A549 (cell line): ENCODE data around the gene CCSER1. TPM values are rescaled to one million over a fixed set of nuclear protein-coding genes. Genes with fewer than 3 reads are reported as not detected.

Experiments used
- ATAC-seq, 2 experiments: fragments of 200-7000 bp in 1 of 2; fragments of >200 bp in 1 of 2; cut with Nextera tagmentation in 1 of 2; cut with Tn5 transposase in 1 of 2; 3 replicates each; pipeline versions ENCODE4 v1.8.0 to v1.9.1; 2018 to 2020; ENCODE audit warnings: mild to moderate bottlenecking in 1 of 2, moderate library complexity in 1 of 2
- CTCF ChIA-PET: fragments of 300-600 bp; sonication (Branson Sonifier 250); formaldehyde crosslinking; extraction: SDS; loops from one replicate; lab custom pipeline; 2021; ENCODE audit warnings: antibody characterized with exemption, inconsistent platforms; lab: Yijun Ruan, JAX
- POLR2A ChIA-PET: fragments of 350-600 bp; formaldehyde crosslinking; extraction: SDS; loops from one replicate; lab custom pipeline; 2021; ENCODE audit warnings: antibody characterized with exemption, inconsistent platforms; lab: Yijun Ruan, JAX
- DNase-seq, 2 experiments: peaks; one replicate each; pipeline versions ENCODE4 v3.0.0 to v3.0.0-alpha.2; 2011 to 2016; ENCODE audit warnings: low read depth in 1 of 2, low spot score in 1 of 2
- FAIRE-seq: peaks from 2 replicates; lab custom pipeline; 2011; peaks lifted over from hg19 to GRCh38; lab: Jason Lieb, UNC
- H3K27ac ChIP-seq, 2 experiments: fragments of >200 bp; sonication (Bioruptor Twin); formaldehyde crosslinking; 3 replicates each; pipeline ENCODE4 v1.5.1; 2016 to 2017
- H3K4me1 ChIP-seq: fragments of >200 bp; sonication (Bioruptor Twin); formaldehyde crosslinking; 3 replicates; pipeline ENCODE4 v1.6.1; 2016
- H3K4me2 ChIP-seq: fragments of >200 bp; sonication (Bioruptor Twin); formaldehyde crosslinking; 3 replicates; pipeline ENCODE4 v1.6.1; 2016
- H3K4me3 ChIP-seq: fragments of >200 bp; sonication (Bioruptor Twin); formaldehyde crosslinking; 3 replicates; pipeline ENCODE4 v1.5.1; 2016
- H3K9me3 ChIP-seq: fragments of >200 bp; sonication (Bioruptor Twin); formaldehyde crosslinking; 3 replicates; pipeline ENCODE4 v1.6.1; 2016
- BCL3 ChIP-seq: fragments of >200 bp; sonication (Bioruptor Twin); formaldehyde crosslinking; IDR thresholded peaks from 3 replicates; pipeline ENCODE4 v1.6.1; 2016
- CHD2 ChIP-seq: fragments of 150-350 bp; IDR thresholded peaks from 2 replicates; pipeline ENCODE4 v1.6.1; 2014; ENCODE audit warnings: low read length; ENCODE audit not compliant: partially characterized antibody
- CHD4 ChIP-seq: fragments of 200-600 bp; sonication (generic); IDR thresholded peaks from 2 replicates; pipeline ENCODE4 v1.6.1; 2016; ENCODE audit warnings: antibody characterized with exemption, mild to moderate bottlenecking, borderline replicate concordance
- CTCF ChIP-seq: fragments of >200 bp; sonication (Bioruptor Twin); formaldehyde crosslinking; IDR thresholded peaks from 3 replicates; pipeline ENCODE4 v1.5.1; 2016
- E2F6 ChIP-seq: IDR thresholded peaks from 2 replicates; pipeline ENCODE4 v1.6.1; 2012; ENCODE audit warnings: low read depth, borderline replicate concordance
- EHF ChIP-seq: fragments of 250-450 bp; sonication (Bioruptor Pico); IDR thresholded peaks from 2 replicates; pipeline ENCODE4 v1.5.0; 2020; ENCODE audit warnings: mild to moderate bottlenecking
- HMGXB4 ChIP-seq: fragments of 250-450 bp; sonication (Bioruptor Pico); IDR thresholded peaks from 2 replicates; pipeline ENCODE4 v1.5.0; 2021; ENCODE audit warnings: mild to moderate bottlenecking, moderate library complexity, borderline replicate concordance
- KDM1A ChIP-seq: fragments of 200-600 bp; sonication (generic); IDR thresholded peaks from 2 replicates; pipeline ENCODE4 v1.6.1; 2016; ENCODE audit warnings: low read depth, mild to moderate bottlenecking
- MAFK ChIP-seq: fragments of 450-650 bp; IDR thresholded peaks from 2 replicates; pipeline ENCODE4 v1.6.1; 2014; ENCODE audit not compliant: partially characterized antibody
- MAZ ChIP-seq: fragments of 150-350 bp; IDR thresholded peaks from 2 replicates; pipeline ENCODE4 v1.6.1; 2014; ENCODE audit warnings: antibody characterized with exemption, low read depth, low read length, borderline replicate concordance
- MYC ChIP-seq: IDR thresholded peaks from 2 replicates; pipeline ENCODE4 v1.6.1; 2012; ENCODE audit warnings: mild to moderate bottlenecking, inconsistent platforms, low read length, improper control_type of control experiment, borderline replicate concordance
- NR3C1 ChIP-seq: fragments of >200 bp; sonication (Bioruptor Twin); formaldehyde crosslinking; IDR thresholded peaks from 3 replicates; pipeline ENCODE4 v1.6.1; 2017
- PBX3 ChIP-seq: IDR thresholded peaks from 2 replicates; pipeline ENCODE4 v1.6.1; 2012
- POLR2A ChIP-seq: IDR thresholded peaks from 2 replicates; pipeline ENCODE4 v1.6.1; 2012; ENCODE audit warnings: mild to moderate bottlenecking, low read length
- POLR2AphosphoS2 ChIP-seq: conservative IDR thresholded peaks from 2 replicates; pipeline ENCODE4 v1.6.1; 2012; ENCODE audit warnings: low read length, improper control_type of control experiment, inconsistent platforms
- RAD21 ChIP-seq, 2 experiments: fragments of >200 bp in 1 of 2; sonication (Bioruptor Twin) in 1 of 2; formaldehyde crosslinking in 1 of 2; IDR thresholded peaks in 1 of 2; conservative IDR thresholded peaks in 1 of 2; 2 replicates in 1 of 2; 3 replicates in 1 of 2; pipeline ENCODE4 v1.6.1; 2012 to 2018; ENCODE audit warnings: inconsistent platforms in 1 of 2
- RARB ChIP-seq: fragments of 250-450 bp; sonication (Bioruptor Pico); IDR thresholded peaks from 2 replicates; pipeline ENCODE4 v1.8.0; 2021; ENCODE audit warnings: mild to moderate bottlenecking, moderate library complexity
- REST ChIP-seq: fragments of 200-600 bp; sonication (generic); IDR thresholded peaks from 2 replicates; pipeline ENCODE4 v1.6.1; 2016; ENCODE audit warnings: antibody characterized with exemption, mild to moderate bottlenecking, moderate library complexity
- RNF2 ChIP-seq: fragments of 200-600 bp; sonication (generic); IDR thresholded peaks from 2 replicates; pipeline ENCODE4 v1.6.1; 2016; ENCODE audit warnings: low read depth, mild to moderate bottlenecking, antibody characterized with exemption, moderate library complexity, borderline replicate concordance
- SMC3 ChIP-seq: fragments of >200 bp; sonication (Bioruptor Twin); formaldehyde crosslinking; IDR thresholded peaks from 3 replicates; pipeline ENCODE4 v1.6.1; 2018; ENCODE audit warnings: inconsistent platforms
- TFCP2L1 ChIP-seq: fragments of 250-450 bp; sonication (Bioruptor Pico); IDR thresholded peaks from 2 replicates; pipeline ENCODE4 v1.5.0; 2021; ENCODE audit warnings: mild to moderate bottlenecking
- ZC3H11A ChIP-seq: fragments of 450-650 bp; IDR thresholded peaks from 2 replicates; pipeline ENCODE4 v1.6.1; 2014; ENCODE audit warnings: antibody characterized with exemption, mild to moderate bottlenecking
- ZFP36 ChIP-seq: fragments of 450-650 bp; IDR thresholded peaks from 2 replicates; pipeline ENCODE4 v1.6.1; 2014; ENCODE audit warnings: borderline replicate concordance; ENCODE audit not compliant: partially characterized antibody
- WGBS: methylation state at CpG from one replicate; pipeline ENCODE4 v1.1.6; 2017; ENCODE audit errors: missing lambda C conversion rate; 5-methylcytosine and 5-hydroxymethylcytosine counted together
- polyA plus RNA-seq, 4 experiments: library from polyadenylated mRNA; depleted of rRNA in 3 of 4; stranded (reverse); fragments of >200 nt; fragmentation: RNase III in 1 of 4; extraction: RNeasy Plus Mini Kit Qiagen cat#74134 plus additional on column Dnase treatment in 1 of 4; gene quantifications; 2 replicates in 3 of 4; 3 replicates in 1 of 4; pipeline ENCODE4 v1.2.3, GENCODE V29; 2011 to 2017

The CCSER1 gene
- polyA plus RNA-seq, 2 of the 4 experiments (the other 2 are of a cell fraction): 0.06 TPM; not detected in 1

GRCh38 chr4:91298824-91299223 is 1171.6 kb downstream of the CCSER1 start:
- WGBS: 18% methylated on average over 1 of the region's 1 CpG
- Histone ChIP-seq H3K9me3 (no peaks in the 10 kb centered on the region), H3K27ac (no peak overlapping the region), H3K4me2 (no peak overlapping the region), H3K4me1 (no peaks in the 10 kb centered on the region), H3K4me3 (no peak overlapping the region)
- ChIA-PET POLR2A (no interaction called here), CTCF (no interaction called here)
- no peak for ATAC-seq
- no peak for FAIRE-seq
- no peak for DNase-seq
- TF ChIP-seq ZFP36 (no peak), KDM1A (no peak), RAD21 (conservative IDR thresholded peaks at IDR 0.05 in 1 of 2, IDR thresholded peaks at IDR 0.05 in 1 of 2) (no peak), HMGXB4 (CRISPR knock-in tag) (no peak), PBX3 (no peak), POLR2AphosphoS2 (no peak), NR3C1 (no peak), MAFK (no peak), BCL3 (no peak), SMC3 (no peak), MAZ (no peak), E2F6 (no peak), POLR2A (no peak), RNF2 (no peak), TFCP2L1 (CRISPR knock-in tag) (no peak), ZC3H11A (no peak), CHD2 (no peak), MYC (no peak), CTCF (no peak)

GRCh38 chr4:91302120-91302519 is 1174.9 kb downstream of the CCSER1 start:
- Histone ChIP-seq H3K4me1 (no peaks in the 10 kb centered on the region), H3K4me2 (no peak overlapping the region), H3K4me3 (no peak overlapping the region), H3K9me3 (no peaks in the 10 kb centered on the region), H3K27ac (no peak overlapping the region)
- ATAC-seq: no peak
- no peak for DNase-seq
- ChIA-PET CTCF (no interaction called here), POLR2A (no interaction called here)
- 28% methylated on average over 2 of the region's 2 CpGs for WGBS
- TF ChIP-seq REST: no peak
- TF ChIP-seq RARB (CRISPR knock-in tag): no peak
- no peak for TF ChIP-seq ZC3H11A
- no peak for TF ChIP-seq EHF (CRISPR knock-in tag)
- TF ChIP-seq SMC3: no peak
- no peak for TF ChIP-seq TFCP2L1 (CRISPR knock-in tag)
- no peak for TF ChIP-seq MAFK
- no peak for TF ChIP-seq CHD4
- no peak for FAIRE-seq
